Gastroesophageal sphincter (tissue), 3 donors: ENCODE results near the gene NEU2.

Experiments used
- CTCF ChIP-seq, 4 experiments: fragments of 200-600 bp in 2 of 4; fragments of 450-650 bp in 2 of 4; sonication (generic) in 1 of 4; IDR thresholded peaks; one replicate each; pipeline ENCODE4 v1.5.1; 2017 to 2019; ENCODE audit warnings: antibody characterized with exemption in 4 of 4, mild to moderate bottlenecking in 2 of 4, moderate library complexity in 2 of 4
- EP300 ChIP-seq: sonication (generic); formaldehyde crosslinking; IDR thresholded peaks from one replicate; pipeline ENCODE4 v1.6.1; 2017; ENCODE audit warnings: antibody characterized with exemption, mild to moderate bottlenecking
- POLR2A ChIP-seq, 2 donors: fragments of 450-650 bp; IDR thresholded peaks; one replicate each; pipeline ENCODE4 v1.6.1; 2017; ENCODE audit warnings: antibody characterized with exemption in 2 of 2, mild to moderate bottlenecking in 2 of 2, moderate library complexity in 1 of 2
- POLR2AphosphoS5 ChIP-seq: sonication (generic); formaldehyde crosslinking; IDR thresholded peaks from one replicate; pipeline ENCODE4 v1.6.1; 2017; ENCODE audit warnings: antibody characterized with exemption

DNA sequence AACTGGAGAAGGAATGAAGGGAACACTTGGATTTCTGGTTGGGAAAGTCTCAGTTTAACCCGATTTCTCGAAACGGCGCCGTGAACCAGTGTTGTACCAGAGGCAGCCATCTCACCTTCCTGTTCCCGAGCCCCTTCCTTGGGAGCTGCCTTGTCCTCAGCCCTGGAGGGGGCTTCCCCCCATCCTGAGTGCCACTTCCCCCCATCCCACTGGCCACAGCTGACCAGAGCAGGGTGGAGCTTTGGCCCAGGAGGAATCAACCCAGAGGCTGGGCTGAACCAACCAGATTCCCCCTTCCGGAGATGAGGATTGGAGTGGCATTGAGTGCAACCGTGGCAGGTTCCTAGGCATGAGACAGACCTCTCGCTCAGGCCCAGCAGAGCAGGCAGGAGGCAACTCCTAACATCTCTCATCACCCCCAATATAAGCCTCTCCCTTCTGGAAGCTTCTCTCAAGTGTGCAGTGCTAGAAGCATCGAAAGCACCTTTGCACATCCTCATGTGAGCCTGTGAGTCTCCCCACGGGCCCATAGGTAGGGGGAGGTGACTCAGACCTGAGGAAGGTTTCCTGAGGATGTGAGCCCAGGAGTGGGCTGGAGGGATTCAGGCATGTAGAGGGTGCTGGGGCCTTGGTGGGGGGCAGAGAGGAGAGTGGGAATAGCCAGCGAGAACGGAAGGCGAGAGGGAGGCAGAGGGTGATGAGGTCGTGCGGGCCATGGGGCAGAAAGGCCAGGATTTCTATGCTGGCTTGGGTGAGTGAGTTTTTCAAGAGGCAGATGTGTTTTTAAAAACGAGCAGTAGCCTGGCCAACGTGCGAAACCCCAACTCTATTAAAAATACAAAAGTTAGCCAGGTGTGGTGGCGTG lies 31.4 kb upstream of the NEU2 start:
- TF ChIP-seq CTCF (IDR thresholded peaks at IDR 0.05) (no peak), POLR2AphosphoS5 (no peak), POLR2A (IDR thresholded peaks at IDR 0.05) (no peak), EP300 (no peak)
